Activated naive CD4-positive, alpha-beta T cell (primary cell): ENCODE measurements around the gene HIP1R.
A peak's percentile ranks its signal among the peaks of the same experiment; 100 is the strongest.

Experiments used
- DNase-seq, 4 experiments: peaks; one replicate each; lab custom pipeline; 2025; lab: John Stamatoyannopoulos, UW

Gene HIP1R

GRCh38 chr12:122847921-122848421 is 12.7 kb downstream of the HIP1R start:
- DNase-seq: no peak

GRCh38 chr12:122848471-122849351 is 13.5 kb downstream of the HIP1R start:
- no peak for DNase-seq

- DNase-seq: no peak
Measured at GRCh38 chr12:122849352-122850047, 14.2 kb downstream of the HIP1R start.

GRCh38 chr12:122850048-122850445 is 14.8 kb downstream of the HIP1R start:
- no peak for DNase-seq

GRCh38 chr12:122850695-122851350 is 15.6 kb downstream of the HIP1R start:
- no peak for DNase-seq

- DNase-seq: no peak
Measured at GRCh38 chr12:122851820-122852219, 16.6 kb downstream of the HIP1R start.

GRCh38 chr12:122852336-122853275 is 17.3 kb downstream of the HIP1R start:
- DNase-seq: no peak

GRCh38 chr12:122853582-122854245 is 18.5 kb downstream of the HIP1R start:
- no peak for DNase-seq

- no peak for DNase-seq
Measured at GRCh38 chr12:122854554-122854953, 19.3 kb downstream of the HIP1R start.

GRCh38 chr12:122855071-122855829 is 20.0 kb downstream of the HIP1R start:
- no peak for DNase-seq

GRCh38 chr12:122855928-122856831 is 20.9 kb downstream of the HIP1R start:
- no peak for DNase-seq

GRCh38 chr12:122856999-122857671 is 21.9 kb downstream of the HIP1R start:
- DNase-seq: no peak

- DNase-seq: no peak
Measured at GRCh38 chr12:122858171-122858570, 22.9 kb downstream of the HIP1R start.

GRCh38 chr12:122858591-122859302 is 23.5 kb downstream of the HIP1R start:
- DNase-seq: no peak

GRCh38 chr12:122859303-122860039 is 24.2 kb downstream of the HIP1R start:
- DNase-seq: no peak

- DNase-seq: peak; percentile 49 to 81 (median 78)
Measured at GRCh38 chr12:122860040-122860853, 25.0 kb downstream of the HIP1R start.
